DND-41 (cell line): Measurements from ENCODE around the gene SCLY.

Source experiments
- ATAC-seq: fragments of 200-7000 bp; cut with Tn5 transposase; 3 replicates; pipeline ENCODE4 v1.9.1; 2021; ENCODE audit warnings: low read depth; ENCODE audit not compliant: insufficient read depth
- DNase-seq: peaks from one replicate; pipeline ENCODE4 v3.0.0-alpha.2; 2020
- H2AFZ ChIP-seq: 2 replicates; pipeline ENCODE4 v1.6.0; 2012; ENCODE audit warnings: low read depth, low read length
- H3K27ac ChIP-seq: 2 replicates; pipeline ENCODE4 v1.5.1; 2012; ENCODE audit warnings: low read length, inconsistent platforms
- H3K27me3 ChIP-seq: fragments of 200-600 bp; sonication (generic); 2 replicates; pipeline ENCODE4 v1.6.0; 2012; ENCODE audit warnings: low read length, mild to moderate bottlenecking, inconsistent platforms; ENCODE audit not compliant: insufficient read depth, poor library complexity
- H3K36me3 ChIP-seq: 2 replicates; pipeline ENCODE4 v1.5.1; 2012; ENCODE audit warnings: low read length, inconsistent platforms; ENCODE audit not compliant: insufficient read depth
- H3K4me1 ChIP-seq: 2 replicates; pipeline ENCODE4 v1.5.1; 2012; ENCODE audit warnings: mild to moderate bottlenecking, low read length; ENCODE audit not compliant: insufficient read depth
- H3K4me2 ChIP-seq: 2 replicates; pipeline ENCODE4 v1.6.0; 2012; ENCODE audit warnings: mild to moderate bottlenecking, moderate library complexity, low read length, inconsistent platforms; ENCODE audit not compliant: insufficient read depth
- H3K4me3 ChIP-seq, 2 experiments: fragments of 200-600 bp in 1 of 2; shearing (Covaris generic) in 1 of 2; 2 replicates each; pipeline ENCODE4 v1.5.1; 2012 to 2016; ENCODE audit warnings: inconsistent platforms in 2 of 2, low read length in 2 of 2, mild to moderate bottlenecking in 2 of 2, low read depth in 1 of 2, moderate library complexity in 1 of 2
- H3K79me2 ChIP-seq: 2 replicates; pipeline ENCODE4 v1.6.0; 2012; ENCODE audit warnings: low read length, inconsistent platforms; ENCODE audit not compliant: insufficient read depth
- H3K9ac ChIP-seq: 2 replicates; pipeline ENCODE4 v1.6.0; 2012; ENCODE audit warnings: low read depth, mild to moderate bottlenecking, inconsistent platforms, low read length, moderate library complexity
- H3K9me3 ChIP-seq: 2 replicates; pipeline ENCODE4 v1.5.1; 2012; ENCODE audit warnings: low read length, moderate library complexity, mild to moderate bottlenecking, inconsistent platforms; ENCODE audit not compliant: insufficient read depth, severe bottlenecking
- H4K20me1 ChIP-seq: 2 replicates; pipeline ENCODE4 v1.6.0; 2012; ENCODE audit warnings: low read length; ENCODE audit not compliant: insufficient read depth
- EZH2 ChIP-seq: IDR thresholded peaks from 3 replicates; pipeline ENCODE4 v1.6.1; 2012; ENCODE audit warnings: borderline replicate concordance, low read depth, mild to moderate bottlenecking, moderate library complexity, low read length, inconsistent platforms; ENCODE audit not compliant: severe bottlenecking
- TF ChIP-seq, protein P1 (sequence below): IDR thresholded peaks from 2 replicates; pipeline ENCODE4 v1.5.1; 2012; ENCODE audit warnings: borderline replicate concordance, low read length, moderate library complexity, mild to moderate bottlenecking; ENCODE audit not compliant: poor library complexity, severe bottlenecking; ENCODE audit errors: extremely low read depth

Gene SCLY

DNA sequence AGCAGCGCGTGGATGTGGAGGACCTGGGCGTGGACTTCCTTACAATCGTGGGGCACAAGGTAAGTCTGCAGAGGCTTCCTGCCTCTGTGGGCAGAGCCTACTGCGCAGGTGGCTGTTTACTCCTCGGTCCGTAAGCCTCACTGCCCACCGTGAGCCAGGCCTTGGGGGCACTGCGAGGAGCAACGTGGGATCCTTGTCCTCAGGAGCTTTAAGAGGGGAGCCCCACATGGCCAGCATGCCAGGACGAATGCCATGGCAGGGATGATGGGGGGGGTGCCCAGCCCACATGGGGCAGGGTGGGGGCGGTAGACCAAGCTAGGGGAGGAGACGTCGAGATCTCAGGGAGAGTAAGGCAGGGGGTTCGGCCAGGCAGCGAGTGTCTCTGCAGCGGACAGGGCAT lies 21.4 kb downstream of the SCLY start:
- no peaks in the 10 kb centered on the region for H3K9me3 ChIP-seq
- peaks cover 5% of the 10 kb centered on the region; the same call in 1 of the 2 replicates for H3K79me2 ChIP-seq
- H3K27ac ChIP-seq, result no peak overlapping the region
- no peak overlapping the region for H2AFZ ChIP-seq
- H3K36me3 ChIP-seq, result peaks cover 75% of the 10 kb centered on the region
- TF ChIP-seq, protein P1, sequence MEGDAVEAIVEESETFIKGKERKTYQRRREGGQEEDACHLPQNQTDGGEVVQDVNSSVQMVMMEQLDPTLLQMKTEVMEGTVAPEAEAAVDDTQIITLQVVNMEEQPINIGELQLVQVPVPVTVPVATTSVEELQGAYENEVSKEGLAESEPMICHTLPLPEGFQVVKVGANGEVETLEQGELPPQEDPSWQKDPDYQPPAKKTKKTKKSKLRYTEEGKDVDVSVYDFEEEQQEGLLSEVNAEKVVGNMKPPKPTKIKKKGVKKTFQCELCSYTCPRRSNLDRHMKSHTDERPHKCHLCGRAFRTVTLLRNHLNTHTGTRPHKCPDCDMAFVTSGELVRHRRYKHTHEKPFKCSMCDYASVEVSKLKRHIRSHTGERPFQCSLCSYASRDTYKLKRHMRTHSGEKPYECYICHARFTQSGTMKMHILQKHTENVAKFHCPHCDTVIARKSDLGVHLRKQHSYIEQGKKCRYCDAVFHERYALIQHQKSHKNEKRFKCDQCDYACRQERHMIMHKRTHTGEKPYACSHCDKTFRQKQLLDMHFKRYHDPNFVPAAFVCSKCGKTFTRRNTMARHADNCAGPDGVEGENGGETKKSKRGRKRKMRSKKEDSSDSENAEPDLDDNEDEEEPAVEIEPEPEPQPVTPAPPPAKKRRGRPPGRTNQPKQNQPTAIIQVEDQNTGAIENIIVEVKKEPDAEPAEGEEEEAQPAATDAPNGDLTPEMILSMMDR, result no peak
- TF ChIP-seq EZH2, result no peak
- H3K9ac ChIP-seq, result no peak overlapping the region
- no peaks in the 10 kb centered on the region for H3K27me3 ChIP-seq
- H3K4me1 ChIP-seq, result no peaks in the 10 kb centered on the region
- no peak for DNase-seq
- ATAC-seq, result no peak
- no peak overlapping the region for H3K4me3 ChIP-seq
- H3K4me2 ChIP-seq, result no peak overlapping the region
- H4K20me1 ChIP-seq, result no peaks in the 10 kb centered on the region; the same call in none of the 2 replicates

DNA sequence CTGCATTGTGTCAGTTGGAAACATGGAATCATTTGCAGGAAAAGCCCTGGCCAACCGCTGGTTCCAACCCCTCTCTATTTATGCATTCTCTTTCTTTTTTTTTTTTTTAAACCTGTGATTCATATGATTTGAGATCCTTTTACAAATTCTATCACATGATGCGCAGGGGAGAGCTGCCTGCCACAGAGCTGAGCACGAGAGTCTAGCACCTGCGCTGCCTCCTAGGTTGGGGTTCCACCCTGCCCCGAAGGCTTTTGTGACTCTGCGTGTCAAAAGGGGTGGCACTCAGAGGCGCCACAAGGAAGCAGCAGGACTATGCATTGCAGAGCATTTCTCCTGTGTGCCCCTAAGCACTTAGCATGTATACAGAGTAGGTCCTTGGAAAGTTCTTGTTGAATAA lies 22.0 kb downstream of the SCLY start:
- no peak for DNase-seq
- Histone ChIP-seq H3K4me2 (no peak overlapping the region), H4K20me1 (no peaks in the 10 kb centered on the region; the same call in none of the 2 replicates), H3K36me3 (peaks cover 69% of the 10 kb centered on the region), H3K9me3 (no peaks in the 10 kb centered on the region), H2AFZ (no peak overlapping the region), H3K4me3 (no peak overlapping the region), H3K9ac (no peak overlapping the region), H3K27me3 (no peaks in the 10 kb centered on the region), H3K27ac (no peak overlapping the region), H3K79me2 (0 out of 2 replicates have a peak, but pooled peaks cover 2% of the 10 kb centered on the region), H3K4me1 (no peaks in the 10 kb centered on the region)
- TF ChIP-seq EZH2, result no peak
- TF ChIP-seq, protein P1, result no peak
- no peak for ATAC-seq

DNA sequence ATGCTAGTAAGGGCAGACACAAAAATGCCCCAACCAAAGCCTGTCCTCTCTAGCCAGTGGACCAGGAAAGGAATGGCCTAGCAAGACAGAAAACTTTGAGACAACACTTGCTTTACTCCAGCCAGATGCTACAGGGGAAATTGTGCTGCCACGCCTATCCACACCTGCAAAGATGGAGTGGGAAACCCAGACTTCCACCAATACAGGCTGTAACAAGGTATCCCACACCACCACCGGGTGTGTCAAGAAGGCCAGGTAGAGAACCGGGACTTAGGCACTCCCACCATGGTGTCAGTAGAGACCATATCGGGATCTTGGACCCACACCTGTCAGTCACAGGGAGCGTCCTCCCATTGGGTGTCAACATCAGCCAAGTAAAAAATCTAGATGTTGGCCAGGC lies 23.1 kb downstream of the SCLY start:
- Histone ChIP-seq H3K9ac (no peak overlapping the region), H3K4me1 (no peaks in the 10 kb centered on the region), H3K79me2 (0 out of 2 replicates have a peak, but pooled peaks cover 2% of the 10 kb centered on the region), H3K4me3 (no peak overlapping the region), H3K27me3 (no peaks in the 10 kb centered on the region), H2AFZ (no peak overlapping the region), H3K36me3 (peaks cover 66% of the 10 kb centered on the region), H3K4me2 (no peak overlapping the region), H4K20me1 (no peaks in the 10 kb centered on the region; the same call in none of the 2 replicates), H3K27ac (no peak overlapping the region), H3K9me3 (no peaks in the 10 kb centered on the region)
- TF ChIP-seq, protein P1, result no peak
- ATAC-seq (no peak), DNase-seq (no peak)

DNA sequence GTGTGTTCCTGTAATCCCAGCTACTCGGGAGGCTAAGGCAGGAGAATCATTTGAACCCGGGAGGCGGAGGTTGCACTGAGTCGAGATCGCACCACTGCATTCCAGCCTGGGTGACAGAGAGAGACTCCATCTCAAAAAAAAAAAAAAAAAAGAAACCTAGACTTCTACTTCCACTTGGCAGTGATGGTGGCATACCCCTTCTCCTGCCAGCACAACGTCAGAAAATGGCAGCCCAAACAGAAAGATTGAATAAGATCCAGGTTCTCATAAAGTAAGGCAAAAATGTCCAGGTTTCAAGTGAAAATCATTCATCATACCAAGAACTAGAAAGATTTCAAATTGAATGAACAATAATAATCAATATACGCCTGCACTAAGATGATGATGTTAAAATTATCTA lies 24.0 kb downstream of the SCLY start:
- no peaks in the 10 kb centered on the region for H3K9me3 ChIP-seq
- H3K27me3 ChIP-seq, result no peaks in the 10 kb centered on the region
- H2AFZ ChIP-seq, result no peak overlapping the region
- H4K20me1 ChIP-seq, result no peaks in the 10 kb centered on the region; the same call in none of the 2 replicates
- H3K27ac ChIP-seq, result no peak overlapping the region
- 0 out of 2 replicates have a peak, but pooled peaks cover 2% of the 10 kb centered on the region for H3K79me2 ChIP-seq
- no peak overlapping the region for H3K4me3 ChIP-seq
- ATAC-seq, result no peak
- H3K4me2 ChIP-seq, result no peak overlapping the region
- H3K4me1 ChIP-seq, result no peaks in the 10 kb centered on the region
- no peak for DNase-seq
- TF ChIP-seq EZH2, result no peak
- TF ChIP-seq, protein P1, result no peak
- H3K36me3 ChIP-seq, result peaks cover 59% of the 10 kb centered on the region
- no peak overlapping the region for H3K9ac ChIP-seq
